Transverse colon (tissue), 4 donors: ENCODE data around the gene CCN5. TPM values are rescaled to one million over a fixed set of nuclear protein-coding genes. Genes with fewer than 3 reads are reported as not detected.

ENCODE experiments used
- DNase-seq: peaks from one replicate; pipeline ENCODE4 v3.0.0-alpha.2; 2019
- H3K27ac ChIP-seq, 4 donors: fragments of 200-600 bp; sonication (generic); 2 replicates each; pipeline ENCODE4 v1.5.1; 2016 to 2018; ENCODE audit warnings: inconsistent platforms in 4 of 4
- H3K27me3 ChIP-seq: fragments of 200-600 bp; sonication (generic); 2 replicates; pipeline ENCODE4 v1.5.1; 2017; ENCODE audit warnings: inconsistent platforms
- H3K36me3 ChIP-seq, 4 donors: fragments of 200-600 bp; sonication (generic); 2 replicates each; pipeline ENCODE4 v1.5.1; 2017 to 2019; ENCODE audit warnings: inconsistent platforms in 4 of 4
- H3K4me1 ChIP-seq, 4 donors: fragments of 200-600 bp; sonication (generic); 2 replicates each; pipeline ENCODE4 v1.5.1; 2017 to 2020; ENCODE audit warnings: inconsistent platforms in 4 of 4
- H3K4me3 ChIP-seq, 4 donors: fragments of 200-600 bp; sonication (generic); 1 replicate in 1 of 4; 2 replicates in 3 of 4; pipeline versions ENCODE4 v1.5.1 to v1.6.1; 2017 to 2019; ENCODE audit warnings: inconsistent platforms in 4 of 4
- H3K9me3 ChIP-seq, 2 donors: fragments of 200-600 bp; sonication (generic); 2 replicates each; pipeline ENCODE4 v1.5.1; 2017 to 2019; ENCODE audit warnings: inconsistent platforms in 2 of 2
- CTCF ChIP-seq, 5 experiments: fragments of 200-600 bp in 3 of 5; fragments of 450-650 bp in 2 of 5; sonication (generic) in 3 of 5; IDR thresholded peaks; 1 replicate in 2 of 5; 2 replicates in 3 of 5; pipeline ENCODE4 v1.5.1; 2016 to 2017; ENCODE audit warnings: antibody characterized with exemption in 5 of 5, inconsistent platforms in 3 of 5, mild to moderate bottlenecking in 2 of 5, moderate library complexity in 1 of 5
- EP300 ChIP-seq: sonication (generic); formaldehyde crosslinking; IDR thresholded peaks from one replicate; pipeline ENCODE4 v1.6.1; 2017; ENCODE audit warnings: antibody characterized with exemption, low read depth
- POLR2A ChIP-seq: fragments of 450-650 bp; IDR thresholded peaks from one replicate; pipeline ENCODE4 v1.6.1; 2016; ENCODE audit warnings: antibody characterized with exemption, mild to moderate bottlenecking, moderate library complexity
- POLR2AphosphoS5 ChIP-seq, 3 donors: sonication (generic); formaldehyde crosslinking; IDR thresholded peaks; one replicate each; pipeline ENCODE4 v1.6.1; 2016; ENCODE audit warnings: antibody characterized with exemption in 3 of 3
- WGBS, 2 donors: methylation state at CpG; one replicate each; pipeline ENCODE4 v1.1.5; 2018; ENCODE audit warnings: low coverage in 1 of 2; 5-methylcytosine and 5-hydroxymethylcytosine counted together
- in situ Hi-C, 4 donors: fragments of 200-750 bp; cut with MboI; loops; one replicate each; pipeline versions ENCODE4 v1.15.0 to v1.15.1; 2017; ENCODE audit warnings: low sequenced_read_pairs in 3 of 4, low pct_ligation_motif_present in 1 of 4, low pct_unique_long_range_greater_than_20kb in 1 of 4
- intact Hi-C: fragments of 100-400 bp; cut with DNase I; formaldehyde crosslinking; loops from one replicate; pipeline ENCODE4 v1.15.1; 2023; ENCODE audit warnings: low total_unique reads
- total RNA-seq, 4 donors: library from RNA; depleted of rRNA; stranded (reverse); fragments of >200 nt; gene quantifications; one replicate each; pipeline ENCODE4 v1.1.0, GENCODE V29; 2016

Gene CCN5
- total RNA-seq, 4 donors from 2014 or later = 9.5 to 20.6 (median 15.9) TPM

GRCh38 chr20:44723391-44723790, 8.2 kb downstream of the CCN5 start:
- H3K36me3 ChIP-seq = no peaks in the 10 kb centered on the region
- WGBS, 2 donors = 74% methylated on average over 7 of the region's 7 CpGs; no CpG with 5 or more reads in 1 of the 2 donors

GRCh38 chr20:44723798-44724362, 8.7 kb downstream of the CCN5 start:
- no peak for DNase-seq
- peaks cover 0 to 3% (median 1%) of the 10 kb centered on the region in 4 donors for H3K4me1 ChIP-seq
- H3K27ac ChIP-seq = no peak overlapping the region
- H3K27me3 ChIP-seq = peaks cover 9% of the 10 kb centered on the region
- TF ChIP-seq POLR2A (no peak), POLR2AphosphoS5 (IDR thresholded peaks at IDR 0.05) (no peak), EP300 (no peak), CTCF (IDR thresholded peaks at IDR 0.05) (no peak)
- 80 to 90% methylated on average over 1 to 9 of the region's 9 CpGs for WGBS, 2 donors
- no peaks in the 10 kb centered on the region for H3K36me3 ChIP-seq
- H3K9me3 ChIP-seq = no peaks in the 10 kb centered on the region
- intact Hi-C loops (no loop called here), in situ Hi-C loops (no loop called here)
- no peak overlapping the region for H3K4me3 ChIP-seq

More at GRCh38 chr20:44723391-44723790, 8.2 kb downstream of the CCN5 start:
- in situ Hi-C loops (no loop called here), intact Hi-C loops (no loop called here)
- no peak for DNase-seq
- Histone ChIP-seq H3K4me1 (no peaks in the 10 kb centered on the region), H3K4me3 (no peak overlapping the region), H3K27ac (no peak overlapping the region), H3K27me3 (peaks cover 9% of the 10 kb centered on the region), H3K9me3 (no peaks in the 10 kb centered on the region)
- TF ChIP-seq EP300 = no peak
- no peak for TF ChIP-seq POLR2AphosphoS5 (IDR thresholded peaks at IDR 0.05)
- TF ChIP-seq CTCF (IDR thresholded peaks at IDR 0.05) = no peak
- no peak for TF ChIP-seq POLR2A

GRCh38 chr20:44724423-44725091, 9.4 kb downstream of the CCN5 start:
- no peak for TF ChIP-seq CTCF (IDR thresholded peaks at IDR 0.05)
- TF ChIP-seq POLR2A = no peak
- TF ChIP-seq EP300 = no peak
- no peak for TF ChIP-seq POLR2AphosphoS5 (IDR thresholded peaks at IDR 0.05)
- in situ Hi-C loops (no loop called here), intact Hi-C loops (no loop called here)
- DNase-seq = no peak
- WGBS, 2 donors = 64% methylated on average over 15 of the region's 26 CpGs; no CpG with 5 or more reads in 1 of the 2 donors
- no peak overlapping the region for H3K4me3 ChIP-seq
- H3K36me3 ChIP-seq = no peaks in the 10 kb centered on the region
- no peak overlapping the region for H3K27ac ChIP-seq
- H3K9me3 ChIP-seq = no peaks in the 10 kb centered on the region
- H3K4me1 ChIP-seq = peaks cover 0 to 6% (median 3%) of the 10 kb centered on the region in 4 donors
- H3K27me3 ChIP-seq = peaks cover 9% of the 10 kb centered on the region

- 37 to 73% methylated on average over 3 to 5 of the region's 5 CpGs for WGBS, 2 donors
- H3K27me3 ChIP-seq = peaks cover 9% of the 10 kb centered on the region
- TF ChIP-seq POLR2A = no peak
- TF ChIP-seq POLR2AphosphoS5 (IDR thresholded peaks at IDR 0.05) = no peak
- no peak for TF ChIP-seq EP300
- no peak for TF ChIP-seq CTCF (IDR thresholded peaks at IDR 0.05)
- H3K36me3 ChIP-seq = no peaks in the 10 kb centered on the region
- no peak for DNase-seq
- no peak overlapping the region for H3K27ac ChIP-seq
- no peak overlapping the region for H3K4me3 ChIP-seq
- in situ Hi-C loops = no loop called here
- no peaks in the 10 kb centered on the region for H3K9me3 ChIP-seq
- intact Hi-C loops = no loop called here
- peaks cover 0 to 6% (median 3%) of the 10 kb centered on the region in 4 donors for H3K4me1 ChIP-seq
Measured at GRCh38 chr20:44725837-44726236, 10.7 kb downstream of the CCN5 start.
